Measurements from ENCODE around the gene PLA1A. TPM values are rescaled to one million over a fixed set of nuclear protein-coding genes. Genes with fewer than 3 reads are reported as not detected.

PLA1A gene
- total RNA-seq, 1 donor from 2014 or later: not detected

DNA sequence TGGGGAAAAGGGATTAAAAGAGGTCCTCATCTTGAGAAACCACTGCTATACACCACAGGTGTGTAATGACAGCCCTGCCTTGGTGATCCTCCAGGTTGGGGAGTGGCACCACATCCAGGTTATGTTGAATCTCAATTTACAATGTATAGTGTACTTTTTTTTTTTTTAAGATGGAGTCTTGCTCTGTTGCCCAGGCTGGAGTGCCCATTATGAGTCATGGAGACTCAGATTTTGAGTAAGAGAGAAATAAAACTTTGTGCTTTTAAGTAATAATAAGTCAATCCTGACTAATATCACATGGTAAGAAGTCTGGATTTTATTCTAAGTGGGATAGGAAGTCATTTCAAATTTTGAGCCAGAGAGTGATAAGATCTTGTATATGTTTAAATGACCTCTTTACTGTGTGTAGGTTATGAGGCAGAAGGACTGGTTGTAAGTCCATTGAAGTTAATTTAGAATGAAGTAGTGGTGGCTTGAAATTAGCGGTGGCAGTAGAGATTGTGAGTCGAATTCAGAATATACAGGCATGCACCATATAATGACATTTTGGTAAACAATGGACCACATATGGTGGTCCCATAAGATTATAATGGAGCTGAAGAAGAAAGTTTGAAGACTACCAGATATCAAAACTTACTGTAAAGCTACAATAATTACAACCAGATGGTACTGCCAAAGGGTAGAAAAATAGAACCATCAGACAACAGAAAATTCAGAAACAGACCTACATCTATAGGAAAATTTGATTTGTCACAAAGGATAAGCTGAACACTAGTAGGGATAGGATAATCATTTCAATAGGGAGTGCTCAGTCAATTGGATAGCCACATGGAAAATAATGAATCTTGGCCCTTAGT lies 42.0 kb downstream of the PLA1A start:
- DNase-seq: no peak

DNA sequence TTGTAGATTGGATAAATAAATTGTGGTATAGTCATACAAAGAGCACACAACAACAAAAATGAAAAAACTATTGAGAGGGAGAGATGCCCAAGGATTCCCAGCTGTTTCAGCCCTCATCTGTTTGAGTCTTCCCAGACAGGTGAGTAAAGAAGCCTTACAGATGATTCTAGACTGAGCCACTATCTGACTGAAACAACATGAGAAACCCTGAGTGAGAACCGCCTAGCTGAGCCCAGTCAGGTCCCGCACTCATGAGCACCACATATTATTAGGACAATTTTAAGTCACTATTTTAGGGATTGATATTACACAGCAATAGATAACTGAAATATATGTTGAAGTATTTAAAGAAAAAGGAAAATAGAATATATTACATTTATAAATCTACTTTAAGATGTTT lies 43.7 kb downstream of the PLA1A start:
- no peak for DNase-seq

DNA sequence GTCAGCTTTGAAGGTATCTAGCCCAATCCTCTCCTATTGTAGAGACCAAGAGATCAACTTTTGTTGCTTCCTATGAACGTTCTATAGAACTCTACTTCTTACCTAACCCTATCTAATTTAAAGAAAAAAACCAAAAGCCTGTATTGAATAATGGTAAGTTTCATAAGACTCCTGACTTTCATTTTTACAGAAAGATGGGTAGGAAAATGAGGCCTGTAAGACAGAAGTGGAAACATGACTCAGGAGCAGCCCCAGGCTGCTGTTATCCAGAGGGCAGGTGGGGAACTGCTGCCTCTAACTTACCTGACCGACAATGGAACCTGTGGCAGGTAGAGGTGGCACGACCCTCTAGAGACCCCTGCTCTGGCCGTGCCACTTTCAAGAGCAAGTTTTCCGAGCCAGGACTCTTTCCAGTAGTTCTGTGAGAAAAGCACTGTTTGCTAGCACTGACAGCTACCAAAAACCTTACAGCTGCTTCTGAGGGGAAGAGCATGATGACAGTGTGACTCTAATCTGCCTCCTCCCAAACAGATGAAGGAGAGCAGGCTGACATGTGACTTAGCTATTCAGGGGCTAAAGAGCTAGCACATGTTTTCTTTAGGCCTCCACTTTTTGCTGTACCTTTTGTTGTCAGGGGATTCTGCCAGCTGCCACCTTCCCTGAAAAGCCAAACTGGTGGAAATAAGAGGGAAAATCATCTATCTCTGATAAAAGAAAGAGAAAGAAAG lies 45.2 kb downstream of the PLA1A start:
- no peak for DNase-seq

DNA sequence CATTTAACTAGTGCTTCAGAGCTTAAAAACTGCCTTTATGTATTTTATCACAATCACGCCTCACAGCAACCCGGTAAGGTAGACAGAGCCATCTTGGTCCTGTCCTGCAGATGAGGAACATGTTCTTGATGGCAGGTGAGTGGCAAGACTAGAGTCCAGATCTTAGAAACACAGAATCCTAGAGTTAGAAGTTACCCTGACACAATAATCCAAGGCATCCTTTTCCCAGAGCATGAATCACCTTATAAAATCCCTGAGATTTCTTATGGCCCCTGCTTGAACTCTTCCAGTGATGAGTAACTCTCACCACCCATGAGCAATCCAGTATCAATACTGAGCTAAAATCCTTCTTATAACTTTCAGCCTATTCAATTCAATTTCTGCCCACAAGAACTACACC lies 45.8 kb downstream of the PLA1A start:
- no peak for DNase-seq

DNA sequence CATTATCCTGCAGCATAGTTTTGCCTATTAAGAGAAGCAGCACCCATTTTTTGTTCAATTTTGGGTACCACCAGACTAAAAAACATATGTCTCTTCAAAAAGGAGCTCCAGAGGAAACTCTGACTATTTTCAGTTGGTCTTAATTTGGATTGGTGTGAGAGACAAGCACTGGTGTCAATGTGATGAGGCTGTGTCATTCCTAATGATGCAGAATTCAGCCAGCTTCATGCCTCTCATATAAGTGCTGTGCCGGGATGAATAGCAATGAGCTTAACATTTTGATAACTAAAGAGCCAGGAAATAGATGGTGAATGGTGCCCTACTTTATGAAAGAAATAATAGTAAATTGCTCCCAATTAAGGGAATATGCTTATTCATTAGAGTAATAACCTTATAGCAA lies 46.8 kb downstream of the PLA1A start:
- no peak for DNase-seq

DNA sequence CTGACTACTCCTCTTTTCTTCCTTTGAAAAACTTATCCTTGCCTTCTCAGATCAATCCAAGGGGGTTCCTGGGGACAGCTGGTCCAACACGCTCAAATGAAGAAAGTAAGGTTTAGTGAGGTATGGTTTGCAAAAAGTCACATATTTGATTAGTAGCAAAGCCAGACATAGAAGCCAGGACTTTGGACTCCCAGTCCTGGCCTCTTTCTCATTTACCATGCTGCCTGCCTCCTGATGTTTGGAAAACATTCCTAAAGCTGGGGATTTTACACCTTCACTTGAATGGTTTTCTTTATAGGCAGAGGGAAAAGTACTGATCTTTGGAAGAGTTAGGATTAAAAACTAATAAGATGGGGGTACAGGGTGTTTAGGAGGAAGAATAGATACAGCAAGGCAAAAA lies 48.1 kb downstream of the PLA1A start:
- no peak for DNase-seq

DNA sequence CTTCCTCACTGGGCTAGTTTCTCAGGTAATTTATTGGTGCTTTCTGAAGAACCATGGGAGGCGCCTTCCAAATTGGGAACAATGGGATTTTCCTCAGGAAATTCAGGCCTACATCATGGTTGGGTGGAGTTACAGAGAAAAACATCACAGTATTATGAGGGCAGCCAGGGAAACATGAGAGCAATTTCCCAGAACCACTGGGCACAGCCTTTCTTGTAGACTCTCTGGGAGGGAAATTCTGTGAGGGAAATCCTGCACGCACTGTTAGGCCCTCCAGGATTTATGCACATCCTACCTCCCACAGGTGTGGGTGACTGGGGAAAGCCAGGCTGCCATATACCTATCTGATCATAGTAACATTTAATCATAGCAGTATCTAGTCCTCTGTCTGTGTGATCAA lies 49.5 kb downstream of the PLA1A start:
- DNase-seq: no peak

DNA sequence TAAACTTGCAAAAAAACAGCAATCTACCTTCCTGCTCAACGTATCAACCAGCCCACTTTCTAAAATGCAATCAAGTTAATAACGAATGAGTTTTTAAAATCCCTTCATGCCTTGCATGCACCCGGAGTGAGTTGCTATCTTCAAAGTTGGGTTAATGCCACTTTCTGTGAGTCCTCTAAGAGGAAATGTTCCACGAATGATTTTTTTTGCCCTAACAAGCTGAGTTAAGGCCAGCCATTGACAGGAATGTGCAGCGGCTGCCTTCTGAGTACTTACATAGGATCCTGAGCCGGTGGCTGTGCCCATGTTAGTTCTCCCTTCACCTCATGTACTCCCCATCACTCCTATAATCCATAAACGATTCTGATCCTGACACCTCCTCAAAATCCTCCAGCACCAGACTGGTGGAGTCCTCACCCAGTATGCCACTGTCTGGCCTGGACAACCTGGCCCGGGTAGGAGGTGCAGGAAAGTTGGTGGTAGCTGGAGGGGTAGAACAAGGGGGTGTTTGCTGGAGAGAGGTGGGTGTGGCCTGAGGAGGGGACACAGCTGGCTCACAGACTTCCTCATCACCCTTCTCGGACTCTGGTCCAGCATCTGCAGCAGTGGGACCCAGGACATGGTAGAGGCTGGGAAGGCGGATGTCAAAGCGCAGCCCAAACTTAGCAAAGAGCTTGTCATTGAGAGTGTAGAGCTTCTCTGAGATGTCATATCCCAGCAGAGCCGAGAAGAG lies 50.3 kb downstream of the PLA1A start:
- no peak for DNase-seq

DNA sequence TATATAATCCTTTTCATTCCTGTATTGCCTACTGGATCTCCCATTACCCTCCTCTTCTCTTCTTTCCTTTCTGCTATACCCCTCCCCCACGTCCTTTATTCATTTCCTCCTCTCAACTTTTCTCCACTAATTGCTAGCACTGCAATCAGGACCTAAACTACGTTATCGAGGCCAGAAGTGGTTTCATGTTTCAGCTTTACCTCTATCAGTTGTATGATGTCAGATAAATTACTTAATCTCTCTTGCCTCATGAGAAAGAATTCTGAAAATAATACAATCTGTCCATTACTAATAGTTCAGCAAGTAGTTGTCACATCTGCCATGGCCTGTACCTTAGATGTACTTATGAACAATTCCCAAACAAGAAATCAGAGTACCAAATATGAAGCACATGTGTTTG lies 52.1 kb downstream of the PLA1A start:
- DNase-seq: no peak

DNA sequence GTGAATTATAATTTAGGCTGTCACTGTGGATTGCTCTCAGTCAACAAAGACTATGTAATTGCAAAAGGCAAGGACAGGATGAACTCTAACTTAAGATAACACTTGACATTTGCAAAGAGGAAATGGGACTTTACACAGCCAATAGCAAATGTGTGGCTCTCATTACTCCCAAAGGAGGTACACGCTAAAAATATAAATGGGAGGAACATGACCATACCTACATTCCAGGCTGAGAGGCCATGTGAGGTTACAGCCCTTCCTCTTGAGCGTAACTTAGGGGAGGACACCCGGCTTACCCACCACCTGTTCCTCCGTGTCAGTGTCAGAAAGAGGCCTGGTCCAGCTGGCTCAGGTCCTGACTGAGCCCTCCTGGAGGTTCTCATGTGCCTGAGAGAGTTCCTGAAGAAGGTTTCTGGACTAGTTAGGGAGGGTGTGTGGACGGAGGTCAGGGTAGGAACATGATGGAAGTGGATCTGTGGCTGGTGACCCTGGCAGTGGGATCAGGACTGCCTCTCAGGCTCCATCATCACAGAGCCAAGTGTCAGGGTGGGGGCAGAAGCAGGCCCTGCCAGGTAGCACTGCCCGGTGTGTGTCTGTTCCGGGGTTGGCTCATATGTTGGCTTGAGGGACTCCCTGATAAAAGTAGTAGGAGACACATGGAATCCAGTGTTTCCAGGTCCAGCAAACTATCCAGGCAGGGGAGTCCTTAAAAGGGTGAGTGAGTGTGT lies 54.8 kb downstream of the PLA1A start:
- no peak for DNase-seq

DNA sequence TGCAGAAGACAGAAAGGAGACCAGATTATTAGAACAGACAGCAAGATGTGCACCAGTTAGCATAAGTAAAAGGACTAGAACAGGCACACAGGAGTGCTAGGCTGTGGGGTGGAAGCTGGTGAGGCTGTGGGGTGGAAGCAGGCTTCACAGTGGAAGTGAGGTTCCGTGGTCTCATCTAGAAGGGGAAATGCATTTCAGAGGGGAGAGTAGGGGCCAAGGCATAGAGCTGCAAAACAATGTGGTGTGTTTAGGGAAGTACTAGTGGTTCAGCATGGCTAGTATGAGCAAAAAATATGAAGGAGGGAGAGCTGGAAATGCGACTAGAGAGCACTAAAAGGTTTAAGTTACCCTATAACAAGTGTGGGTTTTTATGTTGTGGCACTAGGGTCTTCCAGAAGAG lies 56.2 kb downstream of the PLA1A start:
- DNase-seq: no peak

DNA sequence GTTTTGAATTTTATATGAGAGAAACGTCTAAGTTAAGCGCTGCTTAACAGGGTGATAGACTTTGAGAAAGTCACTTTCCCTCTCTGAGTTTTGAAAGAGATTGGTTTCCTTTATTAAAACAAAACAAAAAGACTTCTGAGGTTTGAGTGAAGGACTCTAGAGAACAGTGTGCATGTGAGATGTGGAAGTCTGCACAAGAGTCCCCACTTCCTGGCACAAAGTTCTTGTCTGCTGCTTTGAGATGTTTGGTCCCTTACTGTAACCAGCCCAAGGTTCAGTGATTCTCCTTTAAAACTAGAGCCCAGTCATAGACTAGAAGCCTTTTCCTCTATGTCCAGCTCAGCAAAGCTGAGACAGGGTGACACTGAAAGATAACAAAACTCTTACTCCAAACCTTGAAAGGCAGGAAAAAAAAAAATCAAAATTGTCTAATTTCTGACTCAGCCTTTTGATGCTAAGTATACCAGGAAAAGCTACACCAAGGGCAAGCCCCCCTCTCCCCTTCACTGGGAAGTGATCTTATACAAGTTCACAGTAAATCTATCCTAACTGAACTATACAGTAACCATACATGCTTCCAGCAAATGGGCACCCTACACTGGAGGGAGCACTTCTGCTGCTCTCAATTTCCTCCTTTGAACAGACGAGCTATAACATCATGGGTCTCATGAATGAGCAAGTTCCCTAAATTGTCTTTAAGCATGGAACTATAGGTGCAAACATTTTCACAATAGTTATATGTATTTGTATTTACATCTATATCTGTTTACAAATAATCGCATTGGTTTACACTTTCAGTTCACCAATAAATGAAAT lies 60.4 kb downstream of the PLA1A start:
- DNase-seq: no peak

DNA sequence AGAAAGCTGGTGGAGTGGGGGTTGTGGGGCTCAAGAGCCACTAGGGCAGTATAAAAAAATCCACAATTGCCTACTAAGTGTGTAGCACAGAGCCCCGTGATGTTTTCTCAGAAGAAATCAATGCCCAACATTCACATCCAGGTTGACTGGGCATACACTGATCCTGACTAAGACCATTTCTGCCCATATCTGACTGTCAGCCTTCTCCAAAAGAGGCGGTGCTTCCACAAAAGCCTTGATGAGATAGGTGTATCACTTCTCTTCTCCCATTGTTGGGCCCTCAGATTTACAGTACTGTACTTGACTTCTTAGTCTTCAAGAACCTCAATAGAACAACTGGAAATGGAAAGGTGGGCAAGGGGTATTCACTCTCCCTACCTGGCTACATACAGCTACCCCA lies 61.3 kb downstream of the PLA1A start:
- no peak for DNase-seq

DNA sequence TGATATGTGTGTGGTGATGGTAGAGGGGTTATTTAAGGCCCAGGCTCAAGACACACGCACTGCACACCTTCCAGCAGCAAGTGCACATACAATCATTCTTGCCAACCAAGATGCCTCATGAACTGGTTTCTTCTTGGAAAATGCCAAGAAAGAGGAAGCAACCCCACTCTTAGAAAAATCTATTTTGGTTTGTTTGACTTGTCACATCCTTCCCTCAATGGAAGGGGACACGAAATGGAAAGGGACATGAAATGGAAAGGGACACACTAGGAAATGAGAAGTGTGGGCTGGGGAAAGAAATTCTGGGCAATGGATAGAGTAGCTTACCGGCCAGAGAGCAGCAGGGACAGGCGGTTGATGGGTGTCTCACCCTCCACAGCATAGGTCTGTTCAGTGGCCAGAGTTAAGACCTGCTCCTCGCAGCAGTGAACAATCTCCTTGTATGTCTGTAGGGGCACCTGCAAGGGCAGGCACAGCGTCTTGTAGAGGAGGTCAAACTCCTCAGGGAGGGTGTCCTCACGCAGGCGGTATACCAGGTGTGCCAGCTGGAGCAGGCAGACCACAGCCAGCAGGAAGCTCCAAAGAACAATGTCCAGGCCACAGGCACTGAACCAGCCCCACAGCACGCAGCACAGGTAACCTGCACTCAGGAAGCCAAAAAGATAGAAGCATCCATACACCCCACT lies 62.1 kb downstream of the PLA1A start:
- DNase-seq: no peak

DNA sequence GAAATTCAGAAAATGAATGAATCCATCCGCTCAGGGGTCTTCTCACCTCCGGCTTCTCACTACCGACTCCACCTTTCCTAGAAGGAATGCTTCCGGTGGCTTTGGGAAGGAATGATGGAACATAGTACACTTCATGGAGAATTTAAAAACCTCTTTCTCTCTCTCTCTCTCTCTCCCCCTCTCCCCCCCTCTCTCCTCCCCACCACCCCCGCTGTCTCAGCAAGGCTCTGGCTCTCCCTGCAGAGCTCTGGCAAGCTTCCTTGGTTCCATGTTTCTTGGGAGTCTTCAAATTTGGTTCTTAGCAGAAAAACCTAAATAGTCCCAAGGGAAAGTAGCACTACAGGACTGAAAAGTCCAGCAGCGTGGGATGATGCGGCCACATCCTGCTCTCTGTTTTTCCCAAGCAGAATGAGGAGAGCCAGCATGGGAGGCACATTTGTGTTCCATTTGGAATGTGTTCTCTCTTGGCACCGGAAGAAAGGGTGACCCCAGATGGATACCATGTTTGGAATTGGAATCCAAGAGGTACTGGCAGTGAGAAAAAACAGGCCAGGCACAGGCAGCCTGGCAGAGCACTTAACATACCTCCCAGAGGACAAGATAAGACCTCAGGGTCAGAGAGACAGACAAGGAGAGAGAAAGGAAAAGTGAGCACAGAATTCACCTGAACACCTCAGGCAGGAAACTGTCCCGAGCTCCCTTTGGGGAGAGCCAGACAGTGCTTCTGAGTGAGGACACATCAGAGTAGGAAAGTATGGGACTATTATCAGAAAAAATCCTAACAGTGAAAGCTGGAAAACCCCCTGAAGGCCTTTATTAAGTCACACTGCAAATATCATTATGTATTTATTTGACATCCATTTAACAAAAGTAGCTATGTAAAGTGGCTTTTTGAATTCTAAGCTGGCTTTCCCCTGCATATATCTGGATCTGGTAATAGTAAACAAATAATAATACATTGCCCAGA lies 63.1 kb downstream of the PLA1A start, which contains the start of gene POPDC2:
POPDC2 (minus strand) TSS at position 116 of the 967 bp plus-strand sequence. CDS start 166 bp downstream, outside the sequence.
- DNase-seq: no peak

DNA sequence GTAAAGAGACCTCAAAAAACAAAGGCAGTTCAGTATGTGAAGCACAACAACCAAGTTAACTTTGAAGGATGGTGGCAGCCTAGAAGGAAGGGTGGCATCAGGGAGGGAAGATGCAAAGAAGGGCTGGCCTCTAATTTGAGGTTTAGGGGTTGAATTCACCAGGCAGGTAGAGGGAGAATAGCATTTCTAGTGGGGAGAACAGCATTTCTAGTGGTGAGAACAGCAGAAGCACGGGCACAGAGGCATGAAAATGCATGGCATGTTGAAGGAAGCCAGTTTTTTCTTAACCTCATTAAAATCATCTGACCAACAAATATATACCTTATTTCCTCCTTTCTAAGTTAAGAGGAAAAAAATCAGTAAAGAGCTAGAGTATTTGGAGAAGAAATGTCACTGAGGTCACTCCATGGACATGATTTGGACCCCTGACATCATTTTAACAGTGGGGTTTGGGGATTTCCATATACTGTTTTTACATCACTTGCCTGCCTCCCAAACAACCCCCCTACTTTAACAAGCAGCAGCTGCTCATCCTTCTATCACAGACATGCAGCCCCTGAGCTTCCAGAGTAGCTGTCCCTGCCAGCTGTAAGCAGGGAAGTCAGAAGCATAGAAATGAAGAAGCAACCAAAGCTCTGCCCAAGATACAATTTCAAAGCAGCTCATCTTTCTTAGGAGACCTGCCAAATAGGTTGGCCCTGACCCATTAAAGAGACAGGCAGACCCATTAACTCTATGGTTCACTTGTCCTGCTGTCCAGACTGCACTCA lies 65.1 kb downstream of the PLA1A start:
- no peak for DNase-seq

DNA sequence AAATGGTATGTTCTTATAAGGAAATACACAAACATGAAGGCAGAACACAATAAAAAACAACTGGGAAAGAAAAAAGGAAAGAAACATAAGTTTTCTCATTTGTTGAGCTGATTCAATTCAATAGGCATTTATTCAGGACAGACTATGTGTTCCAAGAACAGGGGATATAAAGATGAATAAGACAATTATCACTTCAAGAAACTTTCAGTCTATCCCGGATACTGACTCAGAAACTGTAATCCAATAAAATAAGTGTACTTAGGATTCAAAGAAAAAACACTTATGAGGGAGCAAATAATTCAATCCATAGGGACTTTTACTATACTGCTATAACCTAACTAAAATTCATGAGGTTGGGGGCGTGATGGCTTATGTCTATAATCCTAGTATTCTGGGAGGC lies 66.2 kb downstream of the PLA1A start:
- no peak for DNase-seq

DNA sequence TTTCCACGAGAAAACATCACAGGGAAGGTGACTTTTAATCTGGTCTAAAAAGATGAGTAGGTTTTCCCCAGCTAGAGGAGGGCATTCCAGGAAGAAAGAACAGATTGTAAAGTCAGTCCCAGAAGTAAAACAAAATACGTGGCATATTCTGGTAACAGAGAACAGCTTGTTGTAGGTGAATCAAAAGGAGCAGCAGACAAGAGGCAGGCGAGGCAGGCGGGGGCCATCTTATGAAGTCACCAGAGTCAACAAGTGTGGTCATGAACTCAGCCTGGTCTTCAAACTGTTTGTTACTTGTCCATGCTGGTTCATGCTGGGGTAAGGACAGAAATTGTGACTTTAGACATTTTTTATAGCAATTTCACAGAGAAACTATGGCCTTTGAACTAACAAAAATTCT lies 66.7 kb downstream of the PLA1A start:
- DNase-seq: no peak
